H1 (cell line): ENCODE results near the gene HSP90B1. TPM values are rescaled to one million over a fixed set of nuclear protein-coding genes. Genes with fewer than 3 reads are reported as not detected.

ENCODE experiments used
- CTCF ChIA-PET: fragments of 300-600 bp; sonication (Branson Sonifier 250); formaldehyde crosslinking; loops from one replicate; lab custom pipeline; 2021; ENCODE audit not compliant: partially characterized antibody; lab: Charles Lee
- POLR2A ChIA-PET: fragments of 300-600 bp; sonication (Branson Sonifier 250); formaldehyde crosslinking; loops from one replicate; lab custom pipeline; 2021; ENCODE audit warnings: inconsistent platforms; ENCODE audit not compliant: partially characterized antibody; lab: Charles Lee
- DNase-seq, 2 experiments: peaks; one replicate each; pipeline versions ENCODE4 v3.0.0 to v3.0.0-alpha.2; 2010 to 2022; ENCODE audit warnings: low spot score in 2 of 2, low read depth in 1 of 2, mixed read lengths in 1 of 2
- FAIRE-seq: peaks from 2 replicates; lab custom pipeline; 2011; peaks lifted over from hg19 to GRCh38; lab: Jason Lieb, UNC
- H2AFZ ChIP-seq: 2 replicates; pipeline ENCODE4 v1.8.1; 2012; ENCODE audit warnings: low read length, inconsistent platforms
- H2AK5ac ChIP-seq: 2 replicates; pipeline ENCODE4 v1.6.1; 2013; ENCODE audit warnings: low read depth, low read length
- H2BK120ac ChIP-seq: replicated peaks from 2 replicates; pipeline ENCODE3; 2013; ENCODE audit warnings: low read depth, low read length, inconsistent platforms
- H2BK12ac ChIP-seq: 2 replicates; pipeline ENCODE4 v1.6.1; 2013; ENCODE audit warnings: low read depth, low read length
- H2BK15ac ChIP-seq: 2 replicates; pipeline ENCODE4 v1.6.1; 2013; ENCODE audit warnings: low read length
- H2BK20ac ChIP-seq: 2 replicates; pipeline ENCODE4 v1.6.1; 2013; ENCODE audit warnings: low read length
- H2BK5ac ChIP-seq: 2 replicates; pipeline ENCODE4 v1.6.1; 2013; ENCODE audit warnings: low read depth, low read length
- H3K14ac ChIP-seq: 2 replicates; pipeline ENCODE4 v1.6.1; 2013; ENCODE audit warnings: inconsistent platforms; ENCODE audit not compliant: insufficient read length
- H3K18ac ChIP-seq: 2 replicates; pipeline ENCODE4 v1.6.1; 2013; ENCODE audit warnings: low read length; ENCODE audit errors: extremely low read depth
- H3K23ac ChIP-seq: 2 replicates; pipeline ENCODE4 v1.6.1; 2013; ENCODE audit warnings: inconsistent platforms; ENCODE audit not compliant: insufficient read length
- H3K23me2 ChIP-seq: 2 replicates; pipeline ENCODE4 v1.6.1; 2013; ENCODE audit warnings: low read depth, low read length
- H3K27ac ChIP-seq: 2 replicates; pipeline ENCODE4 v1.6.1; 2011; ENCODE audit warnings: low read depth, low read length, inconsistent platforms
- H3K27me3 ChIP-seq, 4 experiments: replicated peaks in 1 of 4; 1 replicate in 1 of 4; 2 replicates in 3 of 4; pipeline versions ENCODE4 v1.6.1 to v1.8.1; 2011 to 2013; ENCODE audit warnings: low read length in 3 of 4, mild to moderate bottlenecking in 3 of 4, inconsistent platforms in 2 of 4, mixed read lengths in 2 of 4, moderate library complexity in 1 of 4; ENCODE audit not compliant: control insufficient read depth in 3 of 4, insufficient read depth in 3 of 4; ENCODE audit errors: extremely low read depth in 1 of 4
- H3K36me3 ChIP-seq, 4 experiments: 2 replicates each; pipeline versions ENCODE4 v1.6.1 to v1.8.1; 2011 to 2013; ENCODE audit warnings: mild to moderate bottlenecking in 4 of 4, low read length in 3 of 4, moderate library complexity in 2 of 4, control low read depth in 1 of 4, inconsistent platforms in 1 of 4; ENCODE audit not compliant: insufficient read depth in 4 of 4, control insufficient read depth in 2 of 4
- H3K4ac ChIP-seq: replicated peaks from 2 replicates; pipeline ENCODE3; 2013; ENCODE audit warnings: low read length, low read depth, mixed read lengths, inconsistent platforms; ENCODE audit not compliant: insufficient read length
- H3K4me1 ChIP-seq, 4 experiments: replicated peaks in 1 of 4; 1 replicate in 1 of 4; 2 replicates in 3 of 4; pipeline versions ENCODE4 v1.6.1 to v1.8.1; 2011 to 2013; ENCODE audit warnings: low read length in 3 of 4, inconsistent platforms in 2 of 4, mixed read lengths in 1 of 4; ENCODE audit not compliant: insufficient read depth in 4 of 4, control insufficient read depth in 3 of 4
- H3K4me2 ChIP-seq, 2 experiments: 2 replicates each; pipeline versions ENCODE4 v1.6.1 to v1.8.1; 2011 to 2013; ENCODE audit warnings: low read depth in 2 of 2, low read length in 2 of 2, control low read depth in 1 of 2, inconsistent platforms in 1 of 2, mild to moderate bottlenecking in 1 of 2; ENCODE audit not compliant: insufficient read depth in 1 of 2
- H3K4me3 ChIP-seq, 4 experiments: fragments of 200-600, 300-600 bp in 1 of 4; sonication (generic), shearing (Covaris generic), sonication (Bioruptor Twin) in 1 of 4; 2 replicates each; pipeline versions ENCODE4 v1.5.1 to v1.8.1; 2011 to 2016; ENCODE audit warnings: low read length in 4 of 4, low read depth in 3 of 4, control low read depth in 2 of 4, inconsistent platforms in 2 of 4, mild to moderate bottlenecking in 2 of 4, mixed read lengths in 1 of 4, moderate library complexity in 1 of 4; ENCODE audit not compliant: insufficient read depth in 2 of 4; ENCODE audit errors: extremely low read depth in 1 of 4
- H3K56ac ChIP-seq: replicated peaks from 2 replicates; pipeline ENCODE3; 2013; ENCODE audit warnings: low read depth, mild to moderate bottlenecking, mixed read lengths, low read length, inconsistent platforms; ENCODE audit not compliant: insufficient read length
- H3K79me1 ChIP-seq: 2 replicates; pipeline ENCODE4 v1.6.1; 2013; ENCODE audit warnings: low read depth, low read length, control low read depth
- H3K79me2 ChIP-seq, 2 experiments: 2 replicates each; pipeline versions ENCODE4 v1.6.1 to v1.8.1; 2012 to 2013; ENCODE audit warnings: low read length in 2 of 2, mild to moderate bottlenecking in 2 of 2, inconsistent platforms in 1 of 2; ENCODE audit not compliant: insufficient read depth in 2 of 2, control insufficient read depth in 1 of 2
- H3K9ac ChIP-seq, 4 experiments: replicated peaks in 1 of 4; 1 replicate in 1 of 4; 2 replicates in 3 of 4; pipeline versions ENCODE4 v1.6.1 to v1.8.1; 2011 to 2013; ENCODE audit warnings: low read depth in 3 of 4, low read length in 3 of 4, control low read depth in 2 of 4, mild to moderate bottlenecking in 2 of 4, moderate library complexity in 2 of 4, inconsistent platforms in 1 of 4; ENCODE audit errors: extremely low read depth in 1 of 4
- H3K9me3 ChIP-seq, 2 experiments: 2 replicates each; pipeline versions ENCODE4 v1.6.1 to v1.8.1; 2012 to 2013; ENCODE audit warnings: mild to moderate bottlenecking in 2 of 2, moderate library complexity in 2 of 2, control low read depth in 1 of 2, inconsistent platforms in 1 of 2, low read depth in 1 of 2, low read length in 1 of 2, mixed read lengths in 1 of 2; ENCODE audit not compliant: insufficient read depth in 2 of 2
- H4K20me1 ChIP-seq, 2 experiments: replicated peaks in 1 of 2; 2 replicates each; pipeline versions ENCODE3 to v1.8.1; 2011 to 2013; ENCODE audit warnings: inconsistent platforms in 2 of 2, low read length in 2 of 2, mild to moderate bottlenecking in 1 of 2; ENCODE audit not compliant: insufficient read depth in 2 of 2, control insufficient read depth in 1 of 2
- H4K5ac ChIP-seq: 2 replicates; pipeline ENCODE4 v1.6.1; 2013; ENCODE audit warnings: low read length, low read depth, mixed read lengths, inconsistent platforms; ENCODE audit not compliant: insufficient read length
- H4K8ac ChIP-seq: 2 replicates; pipeline ENCODE4 v1.8.0; 2013; ENCODE audit warnings: mild to moderate bottlenecking, moderate library complexity, low read length, inconsistent platforms; ENCODE audit not compliant: insufficient read depth; ENCODE audit errors: extremely low read depth
- H4K91ac ChIP-seq: replicated peaks from 2 replicates; pipeline ENCODE3; 2013; ENCODE audit warnings: low read length, mixed read lengths, inconsistent platforms; ENCODE audit not compliant: insufficient read length
- CBX5 ChIP-seq: fragments of 300-800, 300-1000 bp; sonication (generic); IDR thresholded peaks from 2 replicates; pipeline ENCODE4 v1.7.1; 2016; ENCODE audit warnings: antibody characterized with exemption, low read length, low read depth
- GTF2F1 ChIP-seq: IDR thresholded peaks from 2 replicates; pipeline ENCODE4 v1.6.1; 2012; ENCODE audit warnings: low read depth, low read length, improper control_type of control experiment, borderline replicate concordance
- MAFK ChIP-seq: IDR thresholded peaks from 2 replicates; pipeline ENCODE4 v1.6.1; 2012; ENCODE audit warnings: low read depth, mild to moderate bottlenecking, improper control_type of control experiment, low read length
- POLR2A ChIP-seq, 2 experiments: IDR thresholded peaks; 1 replicate in 1 of 2; 2 replicates in 1 of 2; pipeline ENCODE4 v1.6.1; 2011; ENCODE audit warnings: low read depth in 2 of 2, low read length in 2 of 2, mild to moderate bottlenecking in 2 of 2; ENCODE audit errors: control extremely low read depth in 1 of 2
- SIX5 ChIP-seq: IDR thresholded peaks from 2 replicates; pipeline ENCODE4 v1.6.1; 2011; ENCODE audit warnings: mild to moderate bottlenecking, low read depth, low read length
- WGBS, 2 experiments: shearing (Covaris generic) in 1 of 2; methylation state at CpG; one replicate each; pipeline versions ENCODE4 v1.1.6 to v1.1.7; 2013 to 2015; ENCODE audit warnings: low lambda C conversion rate in 2 of 2, mixed read lengths in 2 of 2, inconsistent platforms in 1 of 2, low coverage in 1 of 2, missing lambda C conversion rate in 1 of 2; ENCODE audit not compliant: insufficient replicate concordance in 2 of 2, insufficient coverage in 1 of 2, insufficient read length in 1 of 2; ENCODE audit errors: extremely low coverage in 1 of 2, missing lambda C conversion rate in 1 of 2; 5-methylcytosine and 5-hydroxymethylcytosine counted together
- polyA plus RNA-seq, 7 experiments: library from polyadenylated mRNA; depleted of rRNA in 3 of 7; stranded (reverse) in 5 of 7; unstranded in 2 of 7; fragments of >200 nt in 5 of 7; fragments of 200-250 nt in 2 of 7; gene quantifications; 1 replicate in 5 of 7; 2 replicates in 1 of 7; 4 replicates in 1 of 7; pipeline versions ENCODE4 v1.2.1 to v1.2.3, GENCODE V29; 2011 to 2013; ENCODE audit warnings: missing spikeins in 2 of 7, mixed read lengths in 2 of 7
- total RNA-seq: library from RNA; stranded (reverse); fragmentation: NEBNext Ultra II Directional; extraction: Animal tissue kit (Norgen Biotek cat#: 25700); gene quantifications from 2 replicates; pipeline ENCODE4 v1.2.1, GENCODE V29; 2021

HSP90B1 gene
- total and polyA plus RNA-seq, 2 of the 8 experiments (the other 6 are each of a cell fraction or from before 2014, with no cell fraction given): 161 to 847 TPM

GRCh38 chr12:103966736-103967135 lies 36.5 kb downstream of the HSP90B1 start:
- Histone ChIP-seq H3K27ac (peak overlapping the region; percentile 5; the same call in 1 of the 2 replicates), H3K4ac (no peak overlapping the region), H4K5ac (no peak overlapping the region), H4K8ac (no peak overlapping the region), H2AFZ (no peak overlapping the region), H2BK20ac (no peak overlapping the region), H4K91ac (no peak overlapping the region), H3K9me3 (no peaks in the 10 kb centered on the region), H3K4me1 (peaks cover 0 to 9% (median 2%) of the 10 kb centered on the region in 4 experiments; a peak in 4 of 7 replicates), H3K18ac (no peak overlapping the region), H3K23ac (no peak overlapping the region), H3K36me3 (peaks cover 0 to 15% (median 3%) of the 10 kb centered on the region in 4 experiments; a peak in 1 of 8 replicates), H2AK5ac (no peak overlapping the region), H3K4me3 (peak overlapping the region; percentile 80 to 91 (median 88)), H2BK5ac (no peak overlapping the region), H3K4me2 (peak overlapping the region; percentile 68 to 89), H3K27me3 (no peaks in the 10 kb centered on the region), H2BK120ac (no peak overlapping the region), H3K23me2 (peaks cover 11% of the 10 kb centered on the region; the same call in 1 of the 2 replicates), H3K79me2 (peaks cover 49 to 84% of the 10 kb centered on the region in 2 experiments), H2BK12ac (no peak overlapping the region), H3K56ac (no peak overlapping the region), H4K20me1 (peaks cover 2 to 3% of the 10 kb centered on the region in 2 experiments), H3K9ac (peak overlapping the region in 3 of 4 experiments; percentile 70 to 90 (median 89); a peak in 6 of 7 replicates), H3K14ac (no peak overlapping the region), H3K79me1 (peaks cover 3% of the 10 kb centered on the region; the same call in 1 of the 2 replicates), H2BK15ac (no peak overlapping the region)
- ChIA-PET CTCF (no interaction called here), POLR2A (interaction anchor here (0.9 to 4.6 kb wide), 15 partner anchors 7 to 174 kb away, joined by 3 to 141 read pairs (median 4); partner anchors contain the start of genes HSP90B1, NFYB and NT5DC3)
- TF ChIP-seq MAFK (no peak), POLR2A (IDR thresholded peaks at IDR 0.05; ENCODE audit: control extremely low read depth in 1 of 2, low read depth in 2 of 2, low read length in 2 of 2) (no peak), CBX5 (no peak), SIX5 (no peak), GTF2F1 (no peak)
- FAIRE-seq: no peak
- WGBS, 2 experiments: 67% methylated on average over 1 of the region's 1 CpG; no CpG with 5 or more reads in 1 of the 2 experiments
- no peak for DNase-seq
